ENCODE measurements around the gene SMIM43.
"Not testable (repeated sequence)": the region's sequence is repeated elsewhere in the genome, so short reads cannot be mapped to it uniquely, and the experiment has no call there.

SMIM43 gene

GRCh38 chr4:121783210-121783609, 18.2 kb upstream of the SMIM43 start:
- no peak for DNase-seq (ENCODE audit: low read depth in 2 of 2)

- DNase-seq (ENCODE audit: low read depth in 2 of 2) = no peak
Measured at GRCh38 chr4:121778991-121779628, 14.1 kb upstream of the SMIM43 start.

- no peak for DNase-seq (ENCODE audit: low read depth in 2 of 2)
Measured at GRCh38 chr4:121777625-121778024, 12.7 kb upstream of the SMIM43 start.

GRCh38 chr4:121776610-121777401, 11.8 kb upstream of the SMIM43 start:
- no peak for DNase-seq (ENCODE audit: low read depth in 2 of 2)

GRCh38 chr4:121773883-121774282, 8.9 kb upstream of the SMIM43 start:
- no peak for DNase-seq (ENCODE audit: low read depth in 2 of 2)

GRCh38 chr4:121771869-121772268, 6.9 kb upstream of the SMIM43 start:
- DNase-seq (ENCODE audit: low read depth in 2 of 2) = no peak

- no peak for DNase-seq (ENCODE audit: low read depth in 2 of 2)
Measured at GRCh38 chr4:121769341-121769740, 4.4 kb upstream of the SMIM43 start.

GRCh38 chr4:121767166-121767565, 2.2 kb upstream of the SMIM43 start:
- DNase-seq (ENCODE audit: low read depth in 2 of 2) = no peak

- no peak for DNase-seq (ENCODE audit: low read depth in 2 of 2)
Measured at GRCh38 chr4:121765971-121766538, 1.1 kb upstream of the SMIM43 start.

- DNase-seq (ENCODE audit: low read depth in 2 of 2) = no peak
Measured at GRCh38 chr4:121765368-121765705, 373 bp upstream of the SMIM43 start.

GRCh38 chr4:121764303-121764701, 662 bp downstream of the SMIM43 start:
- no peak for DNase-seq (ENCODE audit: low read depth in 2 of 2)

- DNase-seq (ENCODE audit: low read depth in 2 of 2) = no peak
Measured at GRCh38 chr4:121760205-121760604, 4.8 kb downstream of the SMIM43 start.

GRCh38 chr4:121758925-121759568, 5.9 kb downstream of the SMIM43 start:
- no peak for DNase-seq (ENCODE audit: low read depth in 2 of 2)

GRCh38 chr4:121752142-121752541, 12.8 kb downstream of the SMIM43 start:
- not testable (repeated sequence) for DNase-seq (ENCODE audit: low read depth in 2 of 2)

- DNase-seq (ENCODE audit: low read depth in 2 of 2) = no peak
Measured at GRCh38 chr4:121749225-121749624, 15.7 kb downstream of the SMIM43 start.

GRCh38 chr4:121742794-121743193, 22.2 kb downstream of the SMIM43 start:
- DNase-seq (ENCODE audit: low read depth in 2 of 2) = no peak

GRCh38 chr4:121741751-121742150, 23.2 kb downstream of the SMIM43 start:
- no peak for DNase-seq (ENCODE audit: low read depth in 2 of 2)

GRCh38 chr4:121740796-121741409, 24.1 kb downstream of the SMIM43 start:
- DNase-seq (ENCODE audit: low read depth in 2 of 2) = no peak

GRCh38 chr4:121739575-121739974, 25.4 kb downstream of the SMIM43 start:
- no peak for DNase-seq (ENCODE audit: low read depth in 2 of 2)

GRCh38 chr4:121738780-121739535, 26.0 kb downstream of the SMIM43 start:
- no peak for DNase-seq (ENCODE audit: low read depth in 2 of 2)

- no peak for DNase-seq (ENCODE audit: low read depth in 2 of 2)
Measured at GRCh38 chr4:121737846-121738554, 27.0 kb downstream of the SMIM43 start.

All from activated CD4-positive, alpha-beta T cell treated with anti-CD3 and anti-CD28 coated beads for 24 hours (primary cell).